ENCODE results near the gene FAXC.

DNA sequence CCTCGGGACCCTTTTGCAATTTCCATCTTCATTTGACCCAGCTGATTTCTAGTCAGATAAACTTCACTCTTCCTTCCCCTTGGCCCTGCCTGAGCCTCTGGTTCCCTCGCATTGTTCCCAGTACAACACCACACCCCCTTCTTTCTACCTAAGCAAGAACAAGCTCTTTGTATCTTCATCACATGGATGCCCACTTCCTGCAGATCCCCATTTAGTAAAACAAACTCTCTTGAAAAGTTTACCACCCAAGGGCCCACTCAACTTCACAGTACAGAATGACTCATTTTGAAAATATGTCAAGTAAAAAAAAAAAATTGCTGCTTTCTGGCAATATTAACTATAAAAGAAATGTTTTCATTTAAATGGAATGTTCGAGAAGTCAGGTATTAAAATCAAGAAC, 5.2 kb downstream of the FAXC start:
- TF ChIP-seq, protein P1, sequence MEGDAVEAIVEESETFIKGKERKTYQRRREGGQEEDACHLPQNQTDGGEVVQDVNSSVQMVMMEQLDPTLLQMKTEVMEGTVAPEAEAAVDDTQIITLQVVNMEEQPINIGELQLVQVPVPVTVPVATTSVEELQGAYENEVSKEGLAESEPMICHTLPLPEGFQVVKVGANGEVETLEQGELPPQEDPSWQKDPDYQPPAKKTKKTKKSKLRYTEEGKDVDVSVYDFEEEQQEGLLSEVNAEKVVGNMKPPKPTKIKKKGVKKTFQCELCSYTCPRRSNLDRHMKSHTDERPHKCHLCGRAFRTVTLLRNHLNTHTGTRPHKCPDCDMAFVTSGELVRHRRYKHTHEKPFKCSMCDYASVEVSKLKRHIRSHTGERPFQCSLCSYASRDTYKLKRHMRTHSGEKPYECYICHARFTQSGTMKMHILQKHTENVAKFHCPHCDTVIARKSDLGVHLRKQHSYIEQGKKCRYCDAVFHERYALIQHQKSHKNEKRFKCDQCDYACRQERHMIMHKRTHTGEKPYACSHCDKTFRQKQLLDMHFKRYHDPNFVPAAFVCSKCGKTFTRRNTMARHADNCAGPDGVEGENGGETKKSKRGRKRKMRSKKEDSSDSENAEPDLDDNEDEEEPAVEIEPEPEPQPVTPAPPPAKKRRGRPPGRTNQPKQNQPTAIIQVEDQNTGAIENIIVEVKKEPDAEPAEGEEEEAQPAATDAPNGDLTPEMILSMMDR (IDR thresholded peaks at IDR 0.05) = no peak
- TF ChIP-seq POLR2A (IDR thresholded peaks at IDR 0.05) = no peak
- no peak for TF ChIP-seq EP300 (IDR thresholded peaks at IDR 0.05)
- TF ChIP-seq POLR2AphosphoS5 (IDR thresholded peaks at IDR 0.05) = no peak

All from suprapubic skin (tissue), 4 donors.